GM18505 (cell line): Measurements from ENCODE around the gene METAP1D.

Experiments
- ATAC-seq: cut with Tn5 transposase; IDR thresholded peaks from one replicate; pipeline ENCODE4 v1.9.1; 2021; ENCODE audit not compliant: unreplicated experiment
- POLR2A ChIP-seq: IDR thresholded peaks from 4 replicates; pipeline ENCODE4 v1.6.1; 2011; ENCODE audit warnings: borderline replicate concordance; ENCODE audit not compliant: insufficient read depth, insufficient read length; ENCODE audit errors: extremely low read depth

The METAP1D gene

DNA sequence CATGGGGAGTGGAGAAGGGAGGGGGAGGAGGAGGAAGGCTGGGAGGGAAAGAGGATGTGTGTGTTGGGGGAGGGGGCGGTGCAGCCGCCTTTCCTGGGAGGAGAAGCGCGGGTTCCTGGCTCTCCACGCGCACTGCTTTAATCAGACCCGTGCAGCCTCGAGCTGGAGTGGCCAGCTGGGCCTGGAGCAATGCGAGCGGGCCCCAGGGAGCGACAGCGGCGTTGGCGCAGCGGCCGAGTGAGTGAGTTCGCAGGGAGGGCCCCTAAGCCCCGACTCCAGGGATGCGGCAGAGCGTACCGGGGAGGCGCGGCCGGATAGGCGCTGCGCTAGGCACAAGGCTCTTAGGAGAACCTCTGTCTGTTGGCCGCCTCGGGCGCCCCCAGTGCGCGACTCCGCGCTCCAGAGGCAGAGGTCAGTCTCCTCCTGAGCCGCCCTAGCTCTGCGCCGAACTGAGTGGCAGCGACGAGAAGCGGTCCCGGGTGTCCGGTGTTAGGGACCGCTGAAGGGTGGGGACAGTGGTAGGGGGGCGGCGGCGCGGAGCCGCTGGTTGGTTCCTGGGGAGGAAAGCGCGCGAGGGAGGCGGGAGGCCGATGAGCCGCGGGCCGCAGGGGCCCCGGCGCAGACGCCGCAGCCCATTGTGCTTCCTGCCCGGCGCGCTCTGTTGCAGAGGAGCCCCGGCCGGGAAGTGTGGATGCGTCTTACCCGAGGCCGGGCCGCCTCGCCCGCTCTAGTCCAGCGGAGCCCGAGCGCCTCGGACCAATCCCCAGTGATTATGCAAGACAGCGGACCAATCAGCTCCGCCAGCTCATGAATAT, 85.1 kb downstream of the METAP1D start:
- peak; percentile 77 for ATAC-seq
- peak; percentile 24 for TF ChIP-seq POLR2A

DNA sequence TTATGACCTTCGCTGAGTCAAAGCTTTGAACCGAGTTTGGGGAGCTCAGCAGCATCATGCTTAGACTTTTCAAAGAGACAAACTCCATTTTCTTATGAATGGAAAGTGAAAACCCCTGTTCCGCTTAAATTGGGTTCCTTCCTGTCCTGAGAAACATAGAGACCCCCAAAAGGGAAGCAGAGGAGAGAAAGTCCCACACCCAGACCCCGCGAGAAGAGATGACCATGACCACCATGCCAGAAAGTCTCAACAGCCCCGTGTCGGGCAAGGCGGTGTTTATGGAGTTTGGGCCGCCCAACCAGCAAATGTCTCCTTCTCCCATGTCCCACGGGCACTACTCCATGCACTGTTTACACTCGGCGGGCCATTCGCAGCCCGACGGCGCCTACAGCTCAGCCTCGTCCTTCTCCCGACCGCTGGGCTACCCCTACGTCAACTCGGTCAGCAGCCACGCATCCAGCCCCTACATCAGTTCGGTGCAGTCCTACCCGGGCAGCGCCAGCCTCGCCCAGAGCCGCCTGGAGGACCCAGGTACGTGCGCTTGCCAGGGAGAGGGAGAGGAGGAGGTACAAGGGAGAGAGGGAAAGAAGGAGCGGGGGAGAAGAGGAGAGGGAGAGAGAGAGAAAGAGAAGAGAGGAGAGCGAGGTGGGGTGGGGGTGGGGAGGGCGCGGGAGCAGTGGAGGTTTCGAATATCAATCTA, 85.9 kb downstream of the METAP1D start, which contains the start of gene DLX1:
DLX1 (plus strand) TSS at position 48 of the 700 bp plus-strand sequence; CDS start at position 219, 171 bp downstream.
- TF ChIP-seq POLR2A = no peak
- ATAC-seq = peak; percentile 9

DNA sequence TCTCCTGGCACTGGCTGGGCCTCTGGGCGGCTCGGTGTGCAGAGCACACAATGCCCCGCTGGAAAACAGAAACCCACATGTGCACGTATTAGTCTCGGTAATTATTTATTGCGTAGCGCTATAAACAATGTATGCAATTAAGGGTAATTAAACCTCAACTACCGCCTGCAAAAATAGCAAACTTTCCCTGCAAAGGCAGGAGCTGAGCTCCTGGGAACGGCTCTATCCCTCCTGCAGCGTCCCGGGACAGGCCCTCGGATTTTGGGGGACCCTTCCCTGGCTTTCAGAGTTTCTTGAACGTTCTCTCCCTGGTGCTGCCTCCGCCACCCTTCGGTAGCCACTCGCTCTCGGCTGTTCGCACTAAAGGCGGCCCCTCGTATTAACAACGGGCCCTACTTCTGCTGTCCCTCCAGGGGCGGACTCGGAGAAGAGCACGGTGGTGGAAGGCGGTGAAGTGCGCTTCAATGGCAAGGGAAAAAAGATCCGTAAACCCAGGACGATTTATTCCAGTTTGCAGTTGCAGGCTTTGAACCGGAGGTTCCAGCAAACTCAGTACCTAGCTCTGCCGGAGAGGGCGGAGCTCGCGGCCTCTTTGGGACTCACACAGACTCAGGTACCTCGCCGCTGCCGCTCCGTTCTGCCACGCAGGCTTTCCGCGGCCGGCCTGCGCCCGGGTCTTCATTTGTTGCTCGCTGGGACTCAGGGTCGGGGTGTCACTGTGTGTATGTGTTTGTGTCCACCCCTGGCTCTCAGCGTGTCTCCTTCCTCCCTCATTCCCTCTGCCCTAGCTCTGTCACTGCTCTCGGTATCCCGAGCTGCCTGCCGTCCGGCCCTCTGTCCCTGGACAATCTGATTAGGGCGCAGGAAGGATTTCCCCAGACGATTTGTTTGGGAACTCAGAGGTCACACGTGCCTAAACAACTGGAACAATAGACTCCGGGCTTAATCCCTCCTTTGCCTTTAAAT, 86.8 kb downstream of the METAP1D start:
- ATAC-seq = no peak

DNA sequence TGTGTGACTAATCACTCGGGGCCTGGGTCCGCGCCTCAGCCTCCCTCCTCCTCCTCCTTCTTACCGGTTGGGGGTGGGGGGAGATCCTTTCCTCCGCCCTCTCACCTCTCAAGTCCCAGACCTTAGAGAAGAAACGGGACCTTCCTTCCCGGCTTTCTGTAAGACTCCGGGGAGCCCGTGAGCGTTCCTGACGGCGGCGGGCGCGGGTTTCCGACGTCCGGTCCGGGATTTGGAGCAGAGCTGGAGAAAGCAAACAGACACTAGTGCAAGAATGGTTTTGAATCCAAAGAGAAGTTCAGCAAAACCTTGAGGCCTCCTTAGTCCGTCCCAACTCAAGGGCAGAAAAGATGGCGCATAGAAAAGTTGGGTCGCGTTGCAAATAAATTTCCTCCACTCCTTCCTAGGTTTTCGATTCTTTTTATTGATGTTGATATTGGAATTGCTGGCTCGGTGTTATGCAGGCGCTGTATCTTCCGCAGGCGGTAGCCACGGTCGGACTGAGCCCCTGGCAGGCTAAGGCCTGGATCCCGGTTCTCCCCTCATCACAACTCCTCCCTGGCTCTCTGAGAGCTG, 87.5 kb downstream of the METAP1D start:
- ATAC-seq = no peak

More for the DNA sequence above, 86.8 kb downstream of the METAP1D start:
- no peak for TF ChIP-seq POLR2A

DNA sequence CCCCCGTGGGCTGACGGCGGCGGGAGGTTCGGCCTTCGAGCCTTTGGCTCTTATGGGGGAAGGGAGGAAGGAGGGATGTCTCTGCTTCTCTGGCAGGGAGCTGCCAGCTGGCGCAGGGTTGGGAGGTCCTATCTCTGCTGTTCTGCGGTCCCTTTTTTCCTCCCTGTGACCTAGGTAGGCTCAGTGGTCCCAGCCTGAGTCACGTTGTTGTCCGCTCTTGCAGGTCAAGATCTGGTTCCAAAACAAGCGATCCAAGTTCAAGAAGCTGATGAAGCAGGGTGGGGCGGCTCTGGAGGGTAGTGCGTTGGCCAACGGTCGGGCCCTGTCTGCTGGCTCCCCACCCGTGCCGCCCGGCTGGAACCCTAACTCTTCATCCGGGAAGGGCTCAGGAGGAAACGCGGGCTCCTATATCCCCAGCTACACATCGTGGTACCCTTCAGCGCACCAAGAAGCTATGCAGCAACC, 88.1 kb downstream of the METAP1D start:
- no peak for ATAC-seq
- no peak for TF ChIP-seq POLR2A

More for the DNA sequence above, 87.5 kb downstream of the METAP1D start:
- TF ChIP-seq POLR2A = no peak

DNA sequence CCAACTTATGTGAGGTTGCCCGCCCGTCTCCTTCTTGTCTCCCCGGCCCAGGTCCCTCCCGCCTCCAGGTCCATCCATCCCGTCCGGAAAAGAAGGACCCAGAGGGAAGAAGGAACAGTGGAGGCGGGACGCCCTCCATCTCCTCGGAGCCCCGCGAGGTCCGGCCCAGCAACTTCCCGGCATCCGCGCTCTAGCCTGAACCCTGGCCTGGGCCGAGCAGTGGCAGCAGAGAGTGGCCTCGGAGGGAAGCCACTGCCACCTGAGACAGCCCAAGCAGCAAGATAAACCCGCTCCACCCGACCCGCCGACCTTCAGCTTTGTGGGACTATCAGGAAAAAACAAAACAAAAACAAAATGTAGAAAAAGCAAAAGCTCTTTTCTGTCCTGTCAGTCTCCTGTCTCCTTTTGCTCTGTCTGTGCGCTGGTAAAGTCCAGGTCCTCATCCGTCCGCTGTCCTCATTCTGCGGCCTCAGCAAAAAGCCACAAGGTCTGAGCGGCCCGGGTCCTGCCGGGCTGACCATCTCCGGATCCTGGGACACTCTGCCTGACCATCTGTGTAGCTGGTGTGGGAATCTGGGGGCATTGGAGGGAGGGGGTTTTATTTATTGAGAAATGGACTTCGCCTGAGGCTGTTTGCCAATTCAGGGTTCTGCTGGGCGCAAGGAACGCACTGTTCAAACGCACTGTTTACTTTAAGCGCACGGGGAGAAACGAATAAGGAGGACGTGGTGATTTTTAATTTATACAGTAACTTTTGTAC, 88.7 kb downstream of the METAP1D start:
- no peak for ATAC-seq
- no peak for TF ChIP-seq POLR2A

DNA sequence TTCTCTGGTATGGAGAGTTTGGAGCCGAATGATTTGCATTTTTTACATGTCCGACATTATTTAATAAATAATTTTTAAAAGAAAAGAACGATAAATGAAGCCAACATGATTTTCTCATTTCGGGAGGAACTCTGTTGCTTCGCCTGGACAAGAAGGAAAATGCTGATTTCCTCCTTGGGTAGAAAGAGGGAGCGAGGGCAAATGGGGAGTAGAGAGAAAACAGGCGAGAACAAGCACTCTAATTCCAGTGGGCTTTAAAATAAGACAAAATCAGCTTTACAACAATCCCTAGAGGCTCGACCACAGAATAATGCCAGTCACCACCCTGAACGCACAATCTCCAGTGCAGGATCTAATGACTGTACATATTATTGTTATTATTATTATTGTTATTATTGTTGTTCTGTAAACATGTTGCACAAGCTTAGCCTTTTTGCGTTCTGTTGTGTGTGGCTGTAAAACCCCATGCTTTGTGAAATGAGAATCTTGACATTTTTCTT, 89.3 kb downstream of the METAP1D start:
- no peak for TF ChIP-seq POLR2A
- no peak for ATAC-seq

DNA sequence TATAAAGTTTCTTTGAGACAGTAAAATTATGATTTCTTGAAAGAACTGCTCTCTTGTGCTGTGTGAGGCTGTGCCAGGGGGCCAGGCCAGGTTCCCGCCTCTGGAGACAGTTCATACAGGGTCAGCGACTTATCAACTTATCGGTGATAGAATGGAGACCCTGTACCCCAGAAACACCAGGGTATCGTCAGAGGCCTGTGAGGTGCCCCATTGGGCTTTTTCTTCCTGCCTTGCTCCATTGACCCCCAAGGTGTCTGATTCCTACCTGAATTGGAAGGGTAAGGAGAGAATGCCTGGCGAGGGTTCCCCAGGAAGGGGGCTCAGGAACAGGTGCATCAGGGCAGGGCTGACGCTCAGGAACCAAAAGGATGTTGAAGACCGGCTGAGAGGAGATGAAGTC, 89.9 kb downstream of the METAP1D start:
- TF ChIP-seq POLR2A = no peak
- ATAC-seq = no peak

DNA sequence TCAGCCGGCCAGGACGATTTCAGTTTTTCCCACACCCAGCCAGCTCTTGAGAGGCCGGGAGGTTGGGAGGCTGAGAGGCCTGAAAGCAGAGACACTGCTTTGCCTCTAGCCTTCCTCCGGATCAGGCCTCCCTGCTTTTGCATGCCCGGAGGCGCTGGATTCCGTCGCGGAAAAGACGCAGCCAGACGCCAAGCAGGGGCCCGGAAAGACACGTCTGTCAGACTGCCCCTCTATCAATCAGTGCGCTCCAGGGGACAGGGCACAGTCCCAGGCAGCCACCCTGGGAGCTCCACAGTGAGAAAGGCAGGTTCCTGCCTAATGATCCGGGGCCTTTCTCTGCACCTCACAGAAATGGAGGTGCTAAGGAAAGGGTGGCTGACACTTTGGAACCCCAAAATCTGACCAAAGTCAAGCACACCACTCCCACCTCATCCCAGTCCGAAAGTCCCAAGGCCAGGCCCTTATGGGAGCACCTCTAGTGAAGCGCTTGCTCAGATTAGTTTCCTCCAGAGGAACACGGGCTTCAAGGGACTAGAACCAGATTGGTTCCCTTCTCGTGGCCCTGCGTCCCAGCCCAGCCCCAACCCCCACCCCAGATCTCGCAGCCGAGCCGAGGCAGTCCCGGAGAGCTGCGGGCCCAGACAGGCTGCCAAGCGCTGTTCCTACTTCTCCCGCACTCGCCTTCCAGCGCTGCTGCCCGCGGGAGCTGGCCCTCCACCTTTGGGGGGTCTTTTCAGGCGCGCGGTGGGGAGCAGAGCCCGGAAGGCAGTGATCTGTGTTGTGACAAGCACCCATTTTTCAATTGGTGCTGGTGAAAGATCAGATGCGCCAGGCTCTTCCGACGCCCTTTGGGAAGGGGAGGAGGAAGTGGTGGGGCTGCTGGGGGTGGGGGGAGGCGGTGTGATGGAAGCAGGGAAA, 90.5 kb downstream of the METAP1D start:
- no peak for ATAC-seq
- TF ChIP-seq POLR2A = no peak

DNA sequence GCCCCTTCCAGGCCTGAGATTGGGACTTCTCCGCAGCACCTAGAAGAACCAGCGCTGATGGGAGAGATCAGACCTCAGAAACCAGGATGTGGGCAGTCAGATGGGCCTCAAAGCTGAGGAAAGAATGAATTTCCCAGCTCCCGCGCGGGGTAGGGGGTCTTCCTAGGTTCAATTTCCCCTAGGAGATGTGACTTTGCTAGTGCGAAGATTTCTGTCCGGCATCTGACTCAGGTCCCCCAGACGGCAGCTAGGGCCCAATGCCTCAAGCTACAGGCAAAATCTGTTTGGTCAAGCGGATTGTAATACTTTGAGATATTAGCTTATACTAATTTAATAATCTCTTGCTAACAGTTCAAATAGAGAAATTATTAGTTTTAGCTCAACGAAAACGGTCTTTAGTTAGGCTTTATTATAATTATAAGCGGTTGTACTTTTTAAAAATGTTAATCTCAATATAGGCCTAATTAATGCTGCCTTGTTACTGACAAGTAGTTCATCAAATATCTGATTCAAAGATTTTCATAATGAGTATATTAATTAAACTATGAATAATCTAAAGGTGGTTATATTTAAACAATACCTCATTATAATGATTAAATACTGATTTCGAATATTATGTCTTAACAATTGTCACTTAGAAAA, 91.4 kb downstream of the METAP1D start:
- ATAC-seq = no peak
- no peak for TF ChIP-seq POLR2A
